A172 (cell line): Measurements from ENCODE around the gene CREBL2. TPM values are rescaled to one million over a fixed set of nuclear protein-coding genes. Genes with fewer than 3 reads are reported as not detected.
"Not testable (repeated sequence)": the region's sequence is repeated elsewhere in the genome, so short reads cannot be mapped to it uniquely, and the experiment has no call there.

Source experiments
- DNase-seq: peaks from one replicate; pipeline ENCODE4 v3.0.0-alpha.2; 2015; ENCODE audit warnings: low spot score
- total RNA-seq: library from RNA; depleted of rRNA; stranded (reverse); fragments of >200 nt; shearing (Covaris generic); gene quantifications from 2 replicates; pipeline ENCODE4 v1.2.3, GENCODE V29; 2014; rRNA removed

The CREBL2 gene, protein sequence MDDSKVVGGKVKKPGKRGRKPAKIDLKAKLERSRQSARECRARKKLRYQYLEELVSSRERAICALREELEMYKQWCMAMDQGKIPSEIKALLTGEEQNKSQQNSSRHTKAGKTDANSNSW
- 19.6 and 20.6 TPM in 2 replicates for total RNA-seq

DNA sequence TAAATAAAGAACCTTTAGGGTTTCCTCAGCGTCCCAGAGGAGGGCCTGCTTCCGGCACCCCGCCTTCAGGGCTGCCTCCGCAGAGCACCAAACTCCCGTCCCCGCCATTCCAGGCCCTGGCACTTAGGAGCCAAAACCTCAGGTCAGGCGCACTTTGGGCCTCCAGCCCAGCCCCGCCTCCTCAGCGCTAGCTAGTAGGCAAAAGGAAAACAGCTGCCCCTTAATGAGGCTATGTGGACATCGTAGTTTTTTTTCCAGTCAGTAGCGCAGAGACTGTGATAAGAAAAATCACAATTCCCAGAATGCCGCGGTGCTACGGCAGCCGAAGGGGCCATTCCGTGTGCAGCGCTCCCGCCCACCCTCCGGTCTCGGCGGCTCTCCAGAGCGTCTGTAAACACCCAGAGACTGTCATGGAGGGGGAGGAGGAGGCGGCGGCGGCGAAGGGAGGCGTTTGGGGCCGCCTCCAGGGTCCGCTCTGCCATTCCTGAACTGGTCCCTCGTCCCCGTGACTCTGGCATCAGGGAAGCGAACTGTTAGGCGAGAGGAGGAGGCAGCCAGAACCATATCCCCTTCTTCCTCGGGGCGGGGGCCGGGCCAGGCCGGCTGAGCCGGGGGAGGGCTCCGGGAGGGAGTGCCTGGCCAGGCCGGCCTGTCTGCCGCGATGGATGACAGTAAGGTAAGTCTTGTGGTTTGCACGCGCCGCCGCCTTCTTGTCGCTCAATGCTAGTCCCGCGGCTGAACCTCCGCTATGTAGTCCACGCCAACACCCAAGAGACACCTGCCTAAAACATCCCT lies at the start of gene CREBL2:
TSS of gene CREBL2 (plus strand) at position 365 of the 795 bp plus-strand sequence. CDS start at position 662, 297 bp downstream.
- peak; percentile 83 for DNase-seq

DNA sequence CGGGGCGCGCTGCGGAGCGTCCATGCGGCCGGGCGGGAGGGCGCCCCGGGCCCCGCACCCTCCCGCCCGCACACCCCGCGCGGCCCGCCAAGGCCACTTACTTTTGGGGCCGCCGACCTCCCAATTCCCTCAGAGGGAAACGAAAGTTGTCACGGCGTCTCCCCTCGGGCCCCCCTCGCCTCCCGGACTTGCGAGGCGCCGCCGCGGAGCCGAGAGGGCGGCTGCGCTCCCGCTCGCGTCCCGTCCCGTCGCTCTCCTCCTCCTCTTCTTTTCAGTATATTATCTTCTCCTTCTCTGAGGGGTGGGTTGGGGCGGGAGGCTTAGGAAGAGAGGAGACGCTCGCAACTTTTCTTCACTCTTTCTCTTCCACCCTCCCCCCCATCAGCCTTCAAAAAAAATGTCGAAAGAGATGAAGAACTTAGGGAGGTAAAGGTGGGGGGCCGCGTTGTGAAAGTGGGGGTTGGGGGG lies 49.6 kb upstream of the CREBL2 start:
- no peak for DNase-seq

DNA sequence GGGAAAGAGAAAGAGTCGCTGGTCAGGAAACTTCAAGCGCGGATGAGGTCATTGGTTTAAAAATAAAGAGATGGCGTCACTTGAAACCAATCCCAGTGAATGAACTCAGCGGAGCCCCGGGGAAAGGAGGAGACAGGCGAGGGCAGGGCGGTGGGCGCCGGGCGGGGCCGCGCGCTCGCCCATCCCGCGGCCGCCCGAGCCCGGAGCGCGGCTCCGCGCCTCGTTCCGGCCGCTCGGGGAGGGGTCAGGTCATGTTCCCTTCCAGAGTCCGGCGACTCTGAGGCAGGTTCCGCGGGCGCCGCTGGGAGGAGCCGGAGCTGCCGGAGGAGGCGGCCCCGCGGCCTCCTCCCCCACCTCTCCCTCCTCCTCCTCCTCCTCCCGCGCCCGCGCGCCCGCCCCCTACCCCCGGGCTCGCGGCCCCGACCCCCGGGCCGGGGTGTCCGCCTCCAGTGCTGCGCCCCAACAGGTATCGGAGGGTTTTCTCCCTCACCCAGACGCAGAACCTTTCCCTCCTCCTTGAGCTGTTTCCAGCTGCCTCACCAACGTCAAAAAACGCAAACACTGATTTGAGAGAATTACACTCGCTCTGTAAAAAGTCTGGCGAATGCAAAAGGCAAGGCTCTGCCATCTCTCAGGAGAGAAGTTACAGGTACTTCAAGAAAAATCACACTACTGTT lies 49.0 kb upstream of the CREBL2 start, which contains the start of gene DUSP16:
TSS of gene DUSP16 (minus strand) at position 279 of the 677 bp plus-strand sequence. CDS start 41,765 bp downstream, outside the sequence.
- DNase-seq: peak; percentile 80

GRCh38 chr12:12563290-12563928 lies 48.3 kb upstream of the CREBL2 start:
- no peak for DNase-seq

- DNase-seq: no peak
Measured at GRCh38 chr12:12564911-12565310, 46.8 kb upstream of the CREBL2 start.

GRCh38 chr12:12565971-12566370 lies 45.7 kb upstream of the CREBL2 start:
- not testable (repeated sequence) for DNase-seq

- DNase-seq: no peak
Measured at GRCh38 chr12:12572659-12573058, 39.0 kb upstream of the CREBL2 start.

DNA sequence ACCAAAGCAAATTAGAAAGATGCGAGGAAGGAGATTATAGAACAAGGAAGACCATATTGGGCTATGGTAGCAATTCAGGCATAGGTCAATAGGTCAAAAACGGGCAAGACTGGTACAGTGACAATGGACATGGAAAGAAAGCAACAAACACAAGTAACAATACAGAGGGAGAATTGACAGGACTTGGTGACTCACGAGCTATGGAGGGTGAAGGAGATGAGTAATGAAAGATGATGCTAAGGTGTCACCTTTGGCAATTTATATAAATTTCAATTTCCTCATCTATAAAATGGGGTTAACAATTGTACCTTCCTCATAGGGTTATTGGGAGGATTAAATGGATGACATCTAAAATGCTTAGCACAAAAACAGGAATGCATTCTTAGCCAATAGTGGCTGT lies 33.9 kb upstream of the CREBL2 start:
- no peak for DNase-seq

DNA sequence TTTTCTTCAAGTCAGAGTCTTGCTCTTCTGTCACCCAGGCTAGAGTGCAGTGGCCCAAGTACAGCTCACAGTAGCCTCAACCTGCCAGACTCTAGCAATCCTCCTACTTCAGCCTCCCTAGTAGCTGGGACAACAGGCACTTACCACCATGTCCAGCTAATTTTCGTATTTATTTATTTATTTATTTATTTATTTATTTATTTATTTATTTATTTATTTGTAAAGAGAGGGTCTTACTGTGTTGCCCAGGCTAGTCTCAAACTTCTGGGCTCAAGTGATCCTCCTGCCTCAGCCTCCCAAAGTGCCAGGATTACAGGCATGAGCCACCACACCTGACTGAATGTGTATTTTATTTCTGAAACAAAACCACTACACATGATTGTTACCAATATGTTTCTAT lies 31.0 kb upstream of the CREBL2 start:
- not testable (repeated sequence) for DNase-seq

DNA sequence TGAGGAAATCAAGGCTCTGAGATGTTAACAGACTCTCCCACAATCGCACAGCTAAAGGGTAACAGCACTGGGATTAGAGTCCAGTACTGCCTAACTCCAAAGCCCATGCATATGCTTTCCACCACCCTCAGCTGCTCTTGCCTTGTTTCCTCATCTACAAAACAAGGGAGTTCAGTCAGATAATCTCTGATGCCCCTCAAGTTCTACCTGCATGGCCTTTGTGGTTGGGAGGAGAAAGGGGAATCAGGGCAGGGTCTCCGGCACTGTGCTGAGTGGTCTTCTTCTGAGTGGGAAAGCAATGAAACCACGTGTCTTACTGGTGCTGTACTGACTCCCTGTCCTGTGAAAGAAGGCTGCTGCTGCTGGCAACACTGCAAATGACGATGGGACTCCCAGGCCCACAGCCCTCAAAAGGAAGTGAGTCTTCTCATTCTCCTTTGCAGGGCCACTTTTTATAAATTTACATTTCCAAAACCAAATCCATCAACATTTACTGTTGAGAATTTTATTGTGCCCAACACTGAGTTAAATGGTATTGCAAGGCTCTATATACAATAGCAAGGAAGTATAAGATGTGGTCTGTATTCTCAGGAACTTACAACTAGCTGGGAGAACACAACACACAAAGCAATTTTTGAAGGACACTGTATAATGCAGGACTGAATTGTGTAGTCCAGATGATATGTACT lies 29.3 kb upstream of the CREBL2 start:
- no peak for DNase-seq

- no peak for DNase-seq
Measured at GRCh38 chr12:12582895-12583303, 28.8 kb upstream of the CREBL2 start.

- DNase-seq: no peak
Measured at GRCh38 chr12:12583510-12584178, 28.0 kb upstream of the CREBL2 start.

DNA sequence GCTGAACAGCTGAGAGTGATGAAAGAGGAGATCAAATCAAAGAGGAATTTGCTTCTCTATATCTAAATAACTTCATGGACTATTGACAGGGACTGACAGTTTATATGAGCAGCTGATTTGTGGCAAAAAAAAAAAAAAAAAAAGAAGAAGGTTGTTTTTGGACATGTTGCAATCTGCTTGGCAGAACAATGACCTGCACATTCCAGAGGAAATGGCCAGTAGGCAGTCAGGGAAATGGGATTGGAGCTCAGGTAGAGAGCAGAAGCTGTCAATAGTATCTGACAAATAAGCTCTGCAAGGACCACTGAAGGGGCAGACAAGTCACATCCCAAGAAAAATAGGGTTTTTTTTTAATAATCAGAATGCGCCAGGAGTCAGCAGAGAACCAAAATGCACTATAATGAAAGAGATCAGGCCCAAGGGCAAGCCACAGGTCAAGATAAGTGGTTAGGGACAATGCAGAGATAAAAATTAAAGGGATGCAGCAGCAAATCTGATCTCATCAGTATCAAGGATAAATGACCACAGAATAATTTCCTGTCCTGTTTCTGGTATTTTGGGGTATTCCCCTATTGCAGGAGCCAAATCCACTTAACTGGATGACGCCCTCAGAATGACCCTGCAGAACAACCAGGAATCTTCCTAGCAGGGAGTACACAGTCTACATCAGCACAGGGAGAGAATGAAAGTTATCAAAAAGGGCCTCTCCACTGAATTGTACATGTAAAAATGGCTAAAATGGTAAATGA lies 26.4 kb upstream of the CREBL2 start:
- peak; percentile 55 for DNase-seq

DNA sequence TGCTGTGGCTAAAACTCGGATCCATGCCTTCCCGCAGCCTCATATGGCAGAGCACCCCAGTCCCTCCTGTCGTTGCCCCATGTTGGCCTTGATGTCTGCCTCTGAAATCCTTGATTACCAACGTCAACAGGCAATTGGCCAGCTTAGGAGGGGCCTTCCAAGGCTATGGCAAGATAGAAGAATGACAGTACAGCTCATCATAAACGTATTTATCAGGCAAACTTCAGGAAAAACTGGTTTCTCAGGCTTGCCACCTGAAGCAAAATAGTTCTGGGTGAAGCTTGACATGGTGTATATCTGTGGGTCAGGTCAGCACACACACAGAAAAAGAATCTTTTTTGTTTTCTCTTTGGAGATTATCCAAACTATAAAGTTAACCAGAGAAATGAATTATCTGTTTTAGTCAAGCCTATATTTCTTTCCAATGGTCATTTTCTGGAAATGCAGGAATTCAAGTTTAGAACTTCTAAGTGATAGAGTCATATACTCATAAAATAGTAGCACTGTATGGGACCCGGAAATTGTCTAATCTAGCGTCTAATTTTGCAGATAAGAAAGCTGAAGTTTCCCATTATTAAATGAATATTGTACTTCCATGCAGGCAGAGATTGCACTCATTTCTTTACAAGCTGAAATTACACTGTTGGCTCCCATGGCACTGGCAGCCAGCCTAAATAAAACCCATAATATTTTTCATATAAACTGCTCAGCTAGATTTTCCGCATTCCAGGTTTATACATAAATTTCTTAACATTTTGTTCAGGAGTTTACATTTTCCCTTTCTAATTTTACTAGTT lies 24.6 kb upstream of the CREBL2 start:
- no peak for DNase-seq

DNA sequence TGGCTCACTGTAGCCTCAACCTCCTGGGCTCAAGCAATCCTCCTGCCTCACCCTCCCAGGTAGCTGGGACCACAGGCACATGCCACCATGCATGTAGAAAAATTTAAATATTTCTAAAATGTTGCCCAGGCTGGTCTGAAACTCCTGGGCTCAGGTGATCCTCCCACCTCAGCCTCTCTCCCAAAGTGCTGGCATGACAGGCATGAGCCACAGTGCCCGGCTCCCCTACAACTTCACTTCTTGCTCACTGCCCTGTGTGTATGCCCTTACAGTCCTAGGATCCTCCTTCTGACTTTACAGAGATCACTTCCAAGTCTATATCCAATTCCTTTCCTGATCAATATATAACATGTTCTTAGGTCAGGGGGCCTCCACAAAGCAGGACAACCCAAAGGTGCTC lies 23.8 kb upstream of the CREBL2 start:
- DNase-seq: no peak

GRCh38 chr12:12588436-12588835 lies 23.2 kb upstream of the CREBL2 start:
- not testable (repeated sequence) for DNase-seq

DNA sequence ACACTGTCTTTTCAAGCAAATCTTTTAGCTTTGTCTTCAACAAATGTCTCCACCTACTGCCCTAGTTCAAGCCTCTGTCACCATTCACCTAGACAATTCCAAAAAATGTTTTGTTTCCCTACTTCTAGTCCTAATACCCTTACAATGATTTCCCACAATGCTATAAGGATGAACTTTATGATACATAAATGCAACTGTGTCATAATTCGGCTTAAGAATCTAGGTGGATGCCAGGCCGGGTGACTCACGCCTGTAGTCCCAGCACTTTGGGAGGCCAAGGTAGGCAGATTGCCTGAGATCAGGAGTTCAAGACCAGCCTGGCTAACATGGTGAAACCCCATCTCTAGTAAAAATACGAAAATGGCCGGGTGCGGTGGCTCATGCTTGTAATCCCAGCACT lies 20.7 kb upstream of the CREBL2 start:
- DNase-seq: no peak

GRCh38 chr12:12592930-12593329 lies 18.7 kb upstream of the CREBL2 start:
- peak; percentile 38 for DNase-seq

GRCh38 chr12:12595929-12596328 lies 15.7 kb upstream of the CREBL2 start:
- DNase-seq: not testable (repeated sequence)
